ENCODE results near the gene PPP1R3C.

PPP1R3C gene

GRCh38 chr10:91652364-91652763, 19.5 kb upstream of the PPP1R3C start:
- peaks cover 4% of the 10 kb centered on the region; the same call in 1 of the 2 replicates for H3K9me3 ChIP-seq (ENCODE audit: insufficient read depth, low read depth, low read length)
- no peaks in the 10 kb centered on the region for H3K36me3 ChIP-seq (ENCODE audit: insufficient read depth, low read depth, low read length)
- no peaks in the 10 kb centered on the region for H3K4me1 ChIP-seq (ENCODE audit: insufficient read depth, low read length)
- H3K27ac ChIP-seq (ENCODE audit: low read length) = no peak overlapping the region
- H3K4me3 ChIP-seq (ENCODE audit: low read length) = no peak overlapping the region
- no peak overlapping the region for H3K9ac ChIP-seq (ENCODE audit: low read depth, low read length)
- H3K27me3 ChIP-seq (ENCODE audit: insufficient read depth, low read length) = no peaks in the 10 kb centered on the region

- H3K4me1 ChIP-seq (ENCODE audit: insufficient read depth, low read length) = no peaks in the 10 kb centered on the region
- H3K9ac ChIP-seq (ENCODE audit: low read depth, low read length) = no peak overlapping the region
- H3K4me3 ChIP-seq (ENCODE audit: low read length) = no peak overlapping the region
- no peaks in the 10 kb centered on the region for H3K9me3 ChIP-seq (ENCODE audit: insufficient read depth, low read depth, low read length)
- H3K27ac ChIP-seq (ENCODE audit: low read length) = no peak overlapping the region
- H3K36me3 ChIP-seq (ENCODE audit: insufficient read depth, low read depth, low read length) = no peaks in the 10 kb centered on the region
- no peaks in the 10 kb centered on the region for H3K27me3 ChIP-seq (ENCODE audit: insufficient read depth, low read length)
These were observed 10.8 kb upstream of the PPP1R3C start for GRCh38 chr10:91643700-91644099.

- H3K27ac ChIP-seq (ENCODE audit: low read length) = no peak overlapping the region
- H3K9ac ChIP-seq (ENCODE audit: low read depth, low read length) = no peak overlapping the region
- no peaks in the 10 kb centered on the region for H3K9me3 ChIP-seq (ENCODE audit: insufficient read depth, low read depth, low read length)
- H3K36me3 ChIP-seq (ENCODE audit: insufficient read depth, low read depth, low read length) = no peaks in the 10 kb centered on the region
- H3K27me3 ChIP-seq (ENCODE audit: insufficient read depth, low read length) = no peaks in the 10 kb centered on the region
- no peak overlapping the region for H3K4me3 ChIP-seq (ENCODE audit: low read length)
- H3K4me1 ChIP-seq (ENCODE audit: insufficient read depth, low read length) = no peaks in the 10 kb centered on the region
These were observed 10.2 kb upstream of the PPP1R3C start for GRCh38 chr10:91642831-91643692.

- no peaks in the 10 kb centered on the region for H3K9me3 ChIP-seq (ENCODE audit: insufficient read depth, low read depth, low read length)
- no peak overlapping the region for H3K4me3 ChIP-seq (ENCODE audit: low read length)
- H3K27me3 ChIP-seq (ENCODE audit: insufficient read depth, low read length) = peaks cover 33% of the 10 kb centered on the region
- no peak overlapping the region for H3K9ac ChIP-seq (ENCODE audit: low read depth, low read length)
- no peaks in the 10 kb centered on the region for H3K36me3 ChIP-seq (ENCODE audit: insufficient read depth, low read depth, low read length)
- no peak overlapping the region for H3K27ac ChIP-seq (ENCODE audit: low read length)
- peaks cover 3% of the 10 kb centered on the region; the same call in 1 of the 2 replicates for H3K4me1 ChIP-seq (ENCODE audit: insufficient read depth, low read length)
These were observed 4.0 kb upstream of the PPP1R3C start for GRCh38 chr10:91636892-91637291.

- H3K36me3 ChIP-seq (ENCODE audit: insufficient read depth, low read depth, low read length) = no peaks in the 10 kb centered on the region
- peaks cover 3% of the 10 kb centered on the region; the same call in 1 of the 2 replicates for H3K4me1 ChIP-seq (ENCODE audit: insufficient read depth, low read length)
- no peak overlapping the region for H3K27ac ChIP-seq (ENCODE audit: low read length)
- peaks cover 34% of the 10 kb centered on the region for H3K27me3 ChIP-seq (ENCODE audit: insufficient read depth, low read length)
- H3K9me3 ChIP-seq (ENCODE audit: insufficient read depth, low read depth, low read length) = no peaks in the 10 kb centered on the region
- no peak overlapping the region for H3K9ac ChIP-seq (ENCODE audit: low read depth, low read length)
- no peak overlapping the region for H3K4me3 ChIP-seq (ENCODE audit: low read length)
These were observed 2.8 kb upstream of the PPP1R3C start for GRCh38 chr10:91635401-91636400.

- H3K36me3 ChIP-seq (ENCODE audit: insufficient read depth, low read depth, low read length) = no peaks in the 10 kb centered on the region
- peaks cover 3% of the 10 kb centered on the region; the same call in 1 of the 2 replicates for H3K4me1 ChIP-seq (ENCODE audit: insufficient read depth, low read length)
These were observed 2.0 kb upstream of the PPP1R3C start for GRCh38 chr10:91634898-91635297.

GRCh38 chr10:91634246-91634645, 1.4 kb upstream of the PPP1R3C start:
- Histone ChIP-seq H3K27ac (ENCODE audit: low read length) (no peak overlapping the region), H3K9me3 (ENCODE audit: insufficient read depth, low read depth, low read length) (no peaks in the 10 kb centered on the region), H3K9ac (ENCODE audit: low read depth, low read length) (no peak overlapping the region)

More at GRCh38 chr10:91634898-91635297, 2.0 kb upstream of the PPP1R3C start:
- Histone ChIP-seq H3K4me3 (ENCODE audit: low read length) (no peak overlapping the region), H3K27me3 (ENCODE audit: insufficient read depth, low read length) (peaks cover 34% of the 10 kb centered on the region), H3K9me3 (ENCODE audit: insufficient read depth, low read depth, low read length) (no peaks in the 10 kb centered on the region), H3K9ac (ENCODE audit: low read depth, low read length) (no peak overlapping the region), H3K27ac (ENCODE audit: low read length) (no peak overlapping the region)

GRCh38 chr10:91630625-91631024, 2.2 kb downstream of the PPP1R3C start:
- Histone ChIP-seq H3K9ac (ENCODE audit: low read depth, low read length) (no peak overlapping the region), H3K9me3 (ENCODE audit: insufficient read depth, low read depth, low read length) (no peaks in the 10 kb centered on the region), H3K4me3 (ENCODE audit: low read length) (no peak overlapping the region), H3K36me3 (ENCODE audit: insufficient read depth, low read depth, low read length) (no peaks in the 10 kb centered on the region), H3K4me1 (ENCODE audit: insufficient read depth, low read length) (peaks cover 3% of the 10 kb centered on the region; the same call in 1 of the 2 replicates), H3K27me3 (ENCODE audit: insufficient read depth, low read length) (peaks cover 34% of the 10 kb centered on the region), H3K27ac (ENCODE audit: low read length) (no peak overlapping the region)

More at GRCh38 chr10:91634246-91634645, 1.4 kb upstream of the PPP1R3C start:
- peaks cover 3% of the 10 kb centered on the region; the same call in 1 of the 2 replicates for H3K4me1 ChIP-seq (ENCODE audit: insufficient read depth, low read length)
- peaks cover 34% of the 10 kb centered on the region for H3K27me3 ChIP-seq (ENCODE audit: insufficient read depth, low read length)
- H3K4me3 ChIP-seq (ENCODE audit: low read length) = no peak overlapping the region
- H3K36me3 ChIP-seq (ENCODE audit: insufficient read depth, low read depth, low read length) = no peaks in the 10 kb centered on the region

- Histone ChIP-seq H3K27me3 (ENCODE audit: insufficient read depth, low read length) (peaks cover 32% of the 10 kb centered on the region), H3K9ac (ENCODE audit: low read depth, low read length) (no peak overlapping the region), H3K27ac (ENCODE audit: low read length) (no peak overlapping the region), H3K9me3 (ENCODE audit: insufficient read depth, low read depth, low read length) (no peaks in the 10 kb centered on the region), H3K36me3 (ENCODE audit: insufficient read depth, low read depth, low read length) (no peaks in the 10 kb centered on the region), H3K4me1 (ENCODE audit: insufficient read depth, low read length) (peaks cover 3% of the 10 kb centered on the region; the same call in 1 of the 2 replicates), H3K4me3 (ENCODE audit: low read length) (no peak overlapping the region)
These were observed 2.9 kb downstream of the PPP1R3C start for GRCh38 chr10:91629715-91630549.

GRCh38 chr10:91628383-91628782, 4.5 kb downstream of the PPP1R3C start:
- H3K9ac ChIP-seq (ENCODE audit: low read depth, low read length) = no peak overlapping the region

More at GRCh38 chr10:91628383-91628782, 4.5 kb downstream of the PPP1R3C start:
- H3K4me1 ChIP-seq (ENCODE audit: insufficient read depth, low read length) = peaks cover under 1% of the 10 kb centered on the region; the same call in 1 of the 2 replicates
- H3K36me3 ChIP-seq (ENCODE audit: insufficient read depth, low read depth, low read length) = no peaks in the 10 kb centered on the region
- H3K9me3 ChIP-seq (ENCODE audit: insufficient read depth, low read depth, low read length) = no peaks in the 10 kb centered on the region
- no peak overlapping the region for H3K4me3 ChIP-seq (ENCODE audit: low read length)
- H3K27ac ChIP-seq (ENCODE audit: low read length) = no peak overlapping the region
- peaks cover 16% of the 10 kb centered on the region for H3K27me3 ChIP-seq (ENCODE audit: insufficient read depth, low read length)
